AG09309 (cell line): ENCODE data around the gene NSD1.
"Not testable (repeated sequence)": the region's sequence is repeated elsewhere in the genome, so short reads cannot be mapped to it uniquely, and the experiment has no call there.

Source experiments
- DNase-seq: peaks from one replicate; pipeline ENCODE4 v3.0.0-alpha.2; 2010; ENCODE audit warnings: low read depth
- H3K4me3 ChIP-seq: 2 replicates; pipeline ENCODE4 v1.5.1; 2011; ENCODE audit warnings: mild to moderate bottlenecking, low read depth, low read length, moderate library complexity; ENCODE audit not compliant: control insufficient read depth
- TF ChIP-seq, protein P1 (sequence below): IDR thresholded peaks from 2 replicates; pipeline ENCODE4 v1.5.1; 2011; ENCODE audit warnings: mild to moderate bottlenecking, low read depth, low read length, inconsistent platforms; ENCODE audit not compliant: insufficient read depth, control insufficient read depth; ENCODE audit errors: missing control alignments

The NSD1 gene

DNA sequence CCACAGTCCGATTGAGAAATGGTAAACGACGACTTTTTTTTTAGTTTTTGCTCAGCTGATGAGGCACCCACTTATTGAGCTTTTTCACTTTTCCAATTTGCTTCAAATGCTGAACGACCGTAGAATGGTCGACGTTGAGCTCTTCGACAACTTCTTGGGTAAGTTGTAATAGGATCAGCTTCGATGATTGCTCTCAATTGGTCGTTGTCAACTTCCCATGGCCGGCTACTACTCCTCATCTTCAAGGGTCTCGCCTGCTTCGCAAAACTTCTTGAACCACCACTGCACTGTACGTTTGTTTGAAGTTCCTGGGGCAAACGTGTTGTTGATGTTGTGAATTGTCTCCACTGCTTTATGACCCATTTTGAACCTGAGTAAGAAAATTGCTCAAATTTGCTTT lies 35.7 kb downstream of the NSD1 start:
- DNase-seq = no peak
- TF ChIP-seq, protein P1, sequence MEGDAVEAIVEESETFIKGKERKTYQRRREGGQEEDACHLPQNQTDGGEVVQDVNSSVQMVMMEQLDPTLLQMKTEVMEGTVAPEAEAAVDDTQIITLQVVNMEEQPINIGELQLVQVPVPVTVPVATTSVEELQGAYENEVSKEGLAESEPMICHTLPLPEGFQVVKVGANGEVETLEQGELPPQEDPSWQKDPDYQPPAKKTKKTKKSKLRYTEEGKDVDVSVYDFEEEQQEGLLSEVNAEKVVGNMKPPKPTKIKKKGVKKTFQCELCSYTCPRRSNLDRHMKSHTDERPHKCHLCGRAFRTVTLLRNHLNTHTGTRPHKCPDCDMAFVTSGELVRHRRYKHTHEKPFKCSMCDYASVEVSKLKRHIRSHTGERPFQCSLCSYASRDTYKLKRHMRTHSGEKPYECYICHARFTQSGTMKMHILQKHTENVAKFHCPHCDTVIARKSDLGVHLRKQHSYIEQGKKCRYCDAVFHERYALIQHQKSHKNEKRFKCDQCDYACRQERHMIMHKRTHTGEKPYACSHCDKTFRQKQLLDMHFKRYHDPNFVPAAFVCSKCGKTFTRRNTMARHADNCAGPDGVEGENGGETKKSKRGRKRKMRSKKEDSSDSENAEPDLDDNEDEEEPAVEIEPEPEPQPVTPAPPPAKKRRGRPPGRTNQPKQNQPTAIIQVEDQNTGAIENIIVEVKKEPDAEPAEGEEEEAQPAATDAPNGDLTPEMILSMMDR = no peak

DNA sequence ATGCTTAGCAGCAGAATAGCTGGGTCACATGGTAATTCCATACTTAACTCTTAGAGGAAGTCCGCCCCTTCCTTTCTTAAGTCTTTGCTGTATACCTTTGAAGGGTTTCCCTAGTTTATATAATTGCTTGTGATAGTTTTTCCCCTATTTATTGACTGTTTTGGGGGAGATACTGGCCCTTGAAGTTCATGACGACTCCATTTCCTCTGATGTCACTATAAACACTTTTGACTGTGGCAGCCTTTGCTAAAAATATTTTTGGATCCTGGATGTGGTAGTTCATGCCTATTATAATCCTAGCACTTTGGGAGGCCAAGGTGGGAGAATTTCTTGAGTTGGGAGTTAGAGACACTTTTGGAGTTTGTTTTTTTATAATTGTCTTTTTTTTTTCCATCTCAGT lies 38.4 kb downstream of the NSD1 start:
- no peak for DNase-seq
- H3K4me3 ChIP-seq = no peak overlapping the region
- TF ChIP-seq, protein P1 = no peak

More for the DNA sequence above, 35.7 kb downstream of the NSD1 start:
- H3K4me3 ChIP-seq = no peak overlapping the region

DNA sequence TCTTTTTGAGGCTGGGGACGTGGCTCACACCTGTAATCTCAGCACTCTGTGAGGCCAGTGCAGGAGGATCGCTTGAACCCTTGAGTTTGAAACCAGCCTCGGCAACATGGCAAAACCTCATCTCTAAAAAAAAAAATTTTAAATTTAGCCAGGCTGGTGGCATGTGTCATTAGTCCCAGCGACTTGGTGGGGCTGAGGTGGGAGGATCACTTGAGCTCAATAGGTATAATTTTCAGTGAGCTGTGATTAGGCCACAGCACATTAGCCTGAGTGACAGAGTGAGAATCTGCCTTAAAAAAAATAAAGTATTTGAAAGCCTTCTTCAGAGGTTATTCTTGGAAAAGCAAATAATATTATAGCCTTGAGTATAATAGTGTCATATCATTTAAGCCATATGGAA lies 41.8 kb downstream of the NSD1 start:
- TF ChIP-seq, protein P1 = no peak
- no peak for DNase-seq
- no peak overlapping the region for H3K4me3 ChIP-seq

DNA sequence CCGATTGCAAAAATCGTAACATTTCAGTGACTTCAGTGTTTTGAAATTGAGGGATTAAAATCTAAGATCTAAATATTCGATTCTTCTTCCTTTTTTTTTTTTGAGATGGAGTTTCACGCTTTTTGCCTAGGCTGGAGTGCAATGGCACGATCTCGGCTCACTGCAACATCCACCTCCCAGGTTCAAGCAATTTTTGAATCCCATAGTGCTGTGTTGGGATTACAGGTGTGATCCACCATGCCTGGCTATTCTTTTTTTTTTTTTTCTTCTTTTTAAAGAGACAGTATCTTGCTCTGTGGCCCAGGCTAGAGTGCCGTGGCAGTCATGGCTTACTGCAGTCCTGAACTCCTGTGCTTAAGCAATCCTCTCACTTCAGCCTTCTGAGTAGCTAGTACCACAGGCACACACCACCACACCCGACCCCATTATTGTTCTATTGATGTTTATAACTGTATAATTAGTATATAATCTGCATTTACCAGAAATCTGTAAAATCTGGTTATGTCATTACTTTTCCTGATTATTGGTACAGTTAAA lies 42.7 kb downstream of the NSD1 start:
- H3K4me3 ChIP-seq = no peak overlapping the region
- no peak for DNase-seq
- TF ChIP-seq, protein P1 = no peak

DNA sequence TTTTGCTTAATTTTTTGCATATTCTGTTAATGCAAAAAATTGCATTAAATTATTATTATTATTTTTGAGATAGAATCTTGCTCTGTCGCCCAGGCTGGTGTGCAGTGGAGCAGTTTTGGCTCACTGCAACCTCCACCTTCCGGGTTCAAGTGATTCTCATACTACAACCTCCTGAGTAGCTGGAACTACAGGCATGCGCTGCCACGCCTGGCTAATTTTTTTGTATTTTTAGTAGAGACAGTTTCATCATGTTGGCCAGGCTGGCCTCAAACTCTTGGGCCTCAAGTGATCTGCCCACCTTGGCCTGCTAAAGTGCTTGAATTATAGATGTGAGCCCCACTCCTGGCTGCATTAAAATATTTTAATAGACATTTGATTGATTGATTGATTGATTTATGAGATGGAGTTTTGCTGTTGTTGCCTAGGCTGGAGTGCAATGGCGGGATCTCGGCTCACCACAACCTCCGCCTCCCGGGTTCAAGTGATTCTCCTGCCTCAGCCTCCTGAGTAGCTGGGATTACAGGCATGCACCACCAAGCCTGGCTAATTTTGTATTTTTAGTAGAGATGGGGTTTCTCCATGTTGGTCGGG lies 44.4 kb downstream of the NSD1 start:
- H3K4me3 ChIP-seq, DNase-seq: not testable (repeated sequence)

DNA sequence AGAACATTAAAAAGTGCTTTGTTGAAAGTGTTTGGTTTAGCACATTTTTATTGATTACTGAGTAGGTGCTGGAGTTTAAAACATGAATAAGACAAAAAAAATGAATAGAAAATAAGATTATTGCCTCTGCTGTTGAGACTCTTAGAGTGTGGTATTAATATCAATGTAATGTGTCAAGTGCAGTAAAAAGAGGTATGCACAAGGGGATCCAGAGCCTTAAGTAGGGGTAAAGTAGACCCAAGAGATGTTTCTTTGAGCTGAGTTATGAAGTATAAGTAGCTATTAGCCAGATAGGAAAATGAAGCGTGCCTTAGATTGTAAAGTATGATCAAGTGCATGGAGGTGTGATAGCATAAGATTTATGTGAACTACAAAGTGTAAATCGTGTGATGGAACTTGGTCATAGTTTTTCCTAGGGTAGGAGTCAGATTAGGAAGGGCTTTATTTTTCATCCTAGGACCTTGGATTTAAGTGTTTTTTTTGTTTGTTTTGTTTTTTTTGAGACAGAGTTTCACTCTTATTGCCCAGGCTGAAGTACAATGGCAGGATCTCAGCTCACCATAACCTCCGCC lies 45.2 kb downstream of the NSD1 start:
- TF ChIP-seq, protein P1 = no peak
- no peak for DNase-seq
- no peak overlapping the region for H3K4me3 ChIP-seq

DNA sequence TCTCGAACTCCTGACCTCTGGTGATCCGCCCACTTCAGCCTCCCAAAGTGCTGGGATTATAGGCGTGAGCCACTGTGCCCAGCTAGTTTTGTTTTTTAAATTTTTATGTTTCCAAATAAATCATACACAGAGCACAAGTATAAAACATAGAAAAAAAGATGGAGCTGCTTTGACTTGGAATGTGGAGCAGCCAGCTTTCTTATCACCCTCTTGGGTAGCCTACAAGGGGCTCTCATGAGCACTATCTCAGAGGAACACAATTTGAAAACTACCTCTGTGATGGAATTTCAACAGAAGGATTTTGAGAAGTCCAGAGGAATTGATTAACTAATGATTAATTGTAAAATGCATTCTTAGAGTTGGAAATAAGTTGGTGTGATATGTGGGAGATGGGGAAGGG lies 45.9 kb downstream of the NSD1 start:
- no peak for DNase-seq
- no peak overlapping the region for H3K4me3 ChIP-seq
- TF ChIP-seq, protein P1 = no peak
